Measurements from ENCODE around the gene EIF4G1.
A peak's percentile ranks its signal among the peaks of the same experiment; 100 is the strongest.

EIF4G1 gene

GRCh38 chr3:184315871-184316661, 1.7 kb downstream of the EIF4G1 start:
- ATAC-seq (ENCODE audit: low read depth): no peak
- Mint-ChIP-seq H3K36me3 (peaks cover 11% of the 10 kb centered on the region), H3K9me3 (no peaks in the 10 kb centered on the region), H3K4me1 (peaks cover 24% of the 10 kb centered on the region), H3K27me3 (no peaks in the 10 kb centered on the region), H3K27ac (peak overlapping the region; percentile 78), H3K4me3 (peak overlapping the region; percentile 80)
- DNase-seq (ENCODE audit: low spot score in 2 of 2): no peak

GRCh38 chr3:184316792-184317191, 2.4 kb downstream of the EIF4G1 start:
- H3K4me1 Mint-ChIP-seq: peaks cover 24% of the 10 kb centered on the region
- no peaks in the 10 kb centered on the region for H3K27me3 Mint-ChIP-seq
- H3K36me3 Mint-ChIP-seq: peaks cover 18% of the 10 kb centered on the region
- ATAC-seq (ENCODE audit: low read depth) (no peak), DNase-seq (ENCODE audit: low spot score in 2 of 2) (no peak)
- H3K4me3 Mint-ChIP-seq: peak overlapping the region; percentile 80
- no peaks in the 10 kb centered on the region for H3K9me3 Mint-ChIP-seq
- peak overlapping the region; percentile 78 for H3K27ac Mint-ChIP-seq

GRCh38 chr3:184317201-184317600, 2.8 kb downstream of the EIF4G1 start:
- Mint-ChIP-seq H3K36me3 (peaks cover 20% of the 10 kb centered on the region), H3K4me3 (no peak overlapping the region), H3K4me1 (peaks cover 24% of the 10 kb centered on the region), H3K27ac (peak overlapping the region; percentile 9), H3K9me3 (no peaks in the 10 kb centered on the region), H3K27me3 (no peaks in the 10 kb centered on the region)
- DNase-seq (ENCODE audit: low spot score in 2 of 2) (no peak), ATAC-seq (ENCODE audit: low read depth) (no peak)

- peaks cover 39% of the 10 kb centered on the region for H3K36me3 Mint-ChIP-seq
- no peak overlapping the region for H3K27ac Mint-ChIP-seq
- peaks cover 24% of the 10 kb centered on the region for H3K4me1 Mint-ChIP-seq
- H3K27me3 Mint-ChIP-seq: no peaks in the 10 kb centered on the region
- no peak for ATAC-seq (ENCODE audit: low read depth)
- H3K4me3 Mint-ChIP-seq: no peak overlapping the region
- DNase-seq (ENCODE audit: low spot score in 2 of 2): no peak
- no peaks in the 10 kb centered on the region for H3K9me3 Mint-ChIP-seq
Measured at GRCh38 chr3:184320104-184320445, 5.7 kb downstream of the EIF4G1 start.

DNA sequence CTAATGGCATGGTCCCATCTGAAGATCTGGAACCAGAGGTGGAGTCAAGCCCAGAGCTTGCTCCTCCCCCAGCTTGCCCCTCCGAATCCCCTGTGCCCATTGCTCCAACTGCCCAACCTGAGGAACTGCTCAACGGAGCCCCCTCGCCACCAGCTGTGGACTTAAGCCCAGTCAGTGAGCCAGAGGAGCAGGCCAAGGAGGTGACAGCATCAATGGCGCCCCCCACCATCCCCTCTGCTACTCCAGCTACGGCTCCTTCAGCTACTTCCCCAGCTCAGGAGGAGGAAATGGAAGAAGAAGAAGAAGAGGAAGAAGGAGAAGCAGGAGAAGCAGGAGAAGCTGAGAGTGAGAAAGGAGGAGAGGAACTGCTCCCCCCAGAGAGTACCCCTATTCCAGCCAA, 7.3 kb downstream of the EIF4G1 start:
- ATAC-seq (ENCODE audit: low read depth) (no peak), DNase-seq (ENCODE audit: low spot score in 2 of 2) (no peak)
- peaks cover 19% of the 10 kb centered on the region for H3K4me1 Mint-ChIP-seq
- H3K9me3 Mint-ChIP-seq: no peaks in the 10 kb centered on the region
- no peak overlapping the region for H3K4me3 Mint-ChIP-seq
- no peaks in the 10 kb centered on the region for H3K27me3 Mint-ChIP-seq
- H3K36me3 Mint-ChIP-seq: peaks cover 47% of the 10 kb centered on the region
- H3K27ac Mint-ChIP-seq: no peak overlapping the region

- Mint-ChIP-seq H3K4me1 (peaks cover 8% of the 10 kb centered on the region), H3K4me3 (no peak overlapping the region), H3K9me3 (no peaks in the 10 kb centered on the region), H3K36me3 (peaks cover 55% of the 10 kb centered on the region), H3K27ac (no peak overlapping the region), H3K27me3 (no peaks in the 10 kb centered on the region)
- DNase-seq (ENCODE audit: low spot score in 2 of 2) (no peak), ATAC-seq (ENCODE audit: low read depth) (no peak)
Measured at GRCh38 chr3:184322731-184323487, 8.5 kb downstream of the EIF4G1 start.

DNA sequence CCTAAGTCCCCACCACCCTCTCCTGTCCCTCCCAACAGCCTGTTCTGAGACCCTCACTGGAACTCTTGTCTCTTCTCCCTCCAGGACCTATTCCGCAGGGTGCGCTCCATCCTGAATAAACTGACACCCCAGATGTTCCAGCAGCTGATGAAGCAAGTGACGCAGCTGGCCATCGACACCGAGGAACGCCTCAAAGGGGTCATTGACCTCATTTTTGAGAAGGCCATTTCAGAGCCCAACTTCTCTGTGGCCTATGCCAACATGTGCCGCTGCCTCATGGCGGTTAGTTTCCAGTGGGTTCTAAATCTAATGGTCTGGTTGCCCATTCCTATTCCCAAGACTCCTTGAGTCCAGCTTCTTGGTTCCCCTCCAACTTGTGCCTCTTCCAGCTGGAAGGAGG, 9.3 kb downstream of the EIF4G1 start:
- Mint-ChIP-seq H3K4me3 (no peak overlapping the region), H3K27me3 (no peaks in the 10 kb centered on the region), H3K36me3 (peaks cover 59% of the 10 kb centered on the region), H3K9me3 (no peaks in the 10 kb centered on the region), H3K4me1 (peaks cover 8% of the 10 kb centered on the region), H3K27ac (no peak overlapping the region)
- ATAC-seq (ENCODE audit: low read depth) (no peak), DNase-seq (ENCODE audit: low spot score in 2 of 2) (no peak)

DNA sequence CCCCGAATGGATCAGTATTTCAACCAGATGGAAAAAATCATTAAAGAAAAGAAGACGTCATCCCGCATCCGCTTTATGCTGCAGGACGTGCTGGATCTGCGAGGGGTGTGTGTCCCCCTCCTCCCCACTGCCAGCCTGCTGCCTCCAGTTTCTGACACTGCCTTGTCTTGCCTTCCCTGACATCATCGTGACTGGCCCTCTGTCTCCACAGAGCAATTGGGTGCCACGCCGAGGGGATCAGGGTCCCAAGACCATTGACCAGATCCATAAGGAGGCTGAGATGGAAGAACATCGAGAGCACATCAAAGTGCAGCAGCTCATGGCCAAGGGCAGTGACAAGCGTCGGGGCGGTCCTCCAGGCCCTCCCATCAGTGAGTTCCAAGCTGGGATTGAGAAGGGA, 10.9 kb downstream of the EIF4G1 start:
- H3K4me3 Mint-ChIP-seq: no peak overlapping the region
- no peaks in the 10 kb centered on the region for H3K9me3 Mint-ChIP-seq
- H3K27me3 Mint-ChIP-seq: no peaks in the 10 kb centered on the region
- H3K4me1 Mint-ChIP-seq: no peaks in the 10 kb centered on the region
- DNase-seq (ENCODE audit: low spot score in 2 of 2) (no peak), ATAC-seq (ENCODE audit: low read depth) (no peak)
- H3K27ac Mint-ChIP-seq: peak overlapping the region; percentile 33
- H3K36me3 Mint-ChIP-seq: peaks cover 63% of the 10 kb centered on the region

DNA sequence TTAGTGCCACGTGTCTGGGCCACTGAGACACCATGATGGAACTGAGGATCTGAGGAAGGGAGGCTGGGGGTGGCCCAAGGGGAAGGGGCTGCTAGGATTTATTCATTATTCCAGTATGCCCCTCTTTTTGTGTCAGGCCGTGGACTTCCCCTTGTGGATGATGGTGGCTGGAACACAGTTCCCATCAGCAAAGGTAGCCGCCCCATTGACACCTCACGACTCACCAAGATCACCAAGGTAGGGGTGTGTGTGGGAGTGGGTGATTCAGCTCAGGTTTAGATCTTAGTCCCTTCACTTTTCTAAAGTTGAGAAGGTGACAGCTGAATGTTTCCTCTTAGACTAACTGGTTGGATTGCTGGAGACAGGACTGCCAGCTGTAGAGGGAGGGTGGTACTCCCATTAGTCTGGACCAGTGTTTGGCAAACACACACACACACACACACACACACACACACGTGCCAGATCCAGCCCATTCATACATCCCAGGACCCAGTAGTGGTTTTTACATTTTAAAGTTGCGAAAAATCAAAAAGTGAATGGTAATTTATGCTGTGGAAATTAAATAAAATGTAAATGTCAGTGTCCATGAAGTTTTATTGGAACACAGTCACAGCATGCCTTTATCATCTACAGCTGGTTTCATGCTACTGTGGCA, 11.4 kb downstream of the EIF4G1 start:
- Mint-ChIP-seq H3K27ac (no peak overlapping the region), H3K9me3 (no peaks in the 10 kb centered on the region), H3K4me1 (no peaks in the 10 kb centered on the region), H3K27me3 (no peaks in the 10 kb centered on the region), H3K4me3 (no peak overlapping the region), H3K36me3 (peaks cover 61% of the 10 kb centered on the region)
- DNase-seq (ENCODE audit: low spot score in 2 of 2): no peak
- no peak for ATAC-seq (ENCODE audit: low read depth)

DNA sequence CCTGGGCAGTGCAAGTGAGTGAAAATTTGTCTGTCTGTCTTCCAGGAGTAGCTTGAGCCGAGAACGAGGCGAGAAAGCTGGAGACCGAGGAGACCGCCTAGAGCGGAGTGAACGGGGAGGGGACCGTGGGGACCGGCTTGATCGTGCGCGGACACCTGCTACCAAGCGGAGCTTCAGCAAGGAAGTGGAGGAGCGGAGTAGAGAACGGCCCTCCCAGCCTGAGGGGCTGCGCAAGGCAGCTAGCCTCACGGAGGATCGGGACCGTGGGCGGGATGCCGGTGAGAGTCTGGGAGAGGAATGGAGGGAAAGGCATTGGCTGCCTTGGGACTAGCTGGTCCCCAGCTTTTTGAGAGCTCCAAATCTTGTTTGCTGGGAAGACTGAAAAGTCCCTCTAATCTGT, 12.8 kb downstream of the EIF4G1 start:
- H3K27me3 Mint-ChIP-seq: no peaks in the 10 kb centered on the region
- no peak overlapping the region for H3K27ac Mint-ChIP-seq
- peaks cover 54% of the 10 kb centered on the region for H3K36me3 Mint-ChIP-seq
- DNase-seq (ENCODE audit: low spot score in 2 of 2) (no peak), ATAC-seq (ENCODE audit: low read depth) (no peak)
- no peaks in the 10 kb centered on the region for H3K4me1 Mint-ChIP-seq
- no peaks in the 10 kb centered on the region for H3K9me3 Mint-ChIP-seq
- H3K4me3 Mint-ChIP-seq: no peak overlapping the region

DNA sequence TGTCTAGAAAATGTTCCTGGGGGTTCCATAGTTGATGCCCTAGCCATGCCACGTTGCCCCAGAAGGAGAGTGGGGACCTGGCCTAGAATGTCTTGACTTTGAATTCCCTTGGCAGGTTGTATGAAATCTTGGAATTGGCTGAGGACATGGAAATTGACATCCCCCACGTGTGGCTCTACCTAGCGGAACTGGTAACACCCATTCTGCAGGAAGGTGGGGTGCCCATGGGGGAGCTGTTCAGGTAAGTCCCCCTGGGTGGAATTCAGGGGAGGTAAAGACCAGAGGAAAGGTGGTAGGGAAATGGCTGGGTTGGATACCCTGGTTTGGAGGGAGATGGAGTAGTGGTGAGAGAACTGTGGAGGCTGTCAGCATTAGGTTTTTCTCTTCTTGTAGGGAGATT, 14.1 kb downstream of the EIF4G1 start:
- H3K4me1 Mint-ChIP-seq: no peaks in the 10 kb centered on the region
- DNase-seq (ENCODE audit: low spot score in 2 of 2): no peak
- peak overlapping the region; percentile 21 for H3K27ac Mint-ChIP-seq
- no peak overlapping the region for H3K4me3 Mint-ChIP-seq
- no peak for ATAC-seq (ENCODE audit: low read depth)
- H3K27me3 Mint-ChIP-seq: no peaks in the 10 kb centered on the region
- H3K9me3 Mint-ChIP-seq: no peaks in the 10 kb centered on the region
- H3K36me3 Mint-ChIP-seq: peaks cover 52% of the 10 kb centered on the region

- no peak for DNase-seq (ENCODE audit: low spot score in 2 of 2)
Measured at GRCh38 chr3:184332370-184333090, 18.1 kb downstream of the EIF4G1 start.

GRCh38 chr3:184333190-184333589, 18.8 kb downstream of the EIF4G1 start:
- H3K27me3 Mint-ChIP-seq: peaks cover 6% of the 10 kb centered on the region
- peaks cover 13% of the 10 kb centered on the region for H3K4me1 Mint-ChIP-seq
- no peak for DNase-seq (ENCODE audit: low spot score in 2 of 2)
- peak overlapping the region; percentile 52 for H3K27ac Mint-ChIP-seq
- no peaks in the 10 kb centered on the region for H3K9me3 Mint-ChIP-seq
- ATAC-seq (ENCODE audit: low read depth): no peak
- peaks cover 22% of the 10 kb centered on the region for H3K36me3 Mint-ChIP-seq
- H3K4me3 Mint-ChIP-seq: no peak overlapping the region

More at GRCh38 chr3:184332370-184333090, 18.1 kb downstream of the EIF4G1 start:
- peaks cover 7% of the 10 kb centered on the region for H3K4me1 Mint-ChIP-seq
- H3K27me3 Mint-ChIP-seq: peaks cover under 1% of the 10 kb centered on the region
- H3K9me3 Mint-ChIP-seq: no peaks in the 10 kb centered on the region
- peak overlapping the region; percentile 52 for H3K27ac Mint-ChIP-seq
- H3K36me3 Mint-ChIP-seq: peaks cover 26% of the 10 kb centered on the region
- ATAC-seq (ENCODE audit: low read depth): no peak
- H3K4me3 Mint-ChIP-seq: no peak overlapping the region

DNA sequence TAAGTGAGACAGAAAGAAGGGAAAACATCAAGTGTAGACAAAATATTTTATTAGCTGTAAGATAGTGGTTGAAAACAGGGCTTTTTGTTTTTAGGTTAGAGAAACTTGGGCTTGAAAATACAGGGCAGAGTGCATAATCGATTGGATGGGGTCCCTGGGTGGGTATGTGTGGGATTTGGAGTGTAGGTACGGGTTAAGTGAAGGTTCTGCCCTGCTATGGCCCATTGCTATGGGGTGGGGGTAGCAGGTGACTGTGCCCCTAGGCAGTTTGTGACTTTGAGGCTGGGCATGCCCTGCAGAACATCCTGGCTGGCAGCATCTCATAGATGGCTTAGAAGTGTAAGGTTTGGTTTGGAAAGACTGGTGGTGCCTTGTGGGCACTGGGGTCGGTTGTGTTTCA, 19.3 kb downstream of the EIF4G1 start:
- Mint-ChIP-seq H3K27me3 (peaks cover 6% of the 10 kb centered on the region), H3K4me3 (no peak overlapping the region), H3K27ac (peak overlapping the region; percentile 52), H3K36me3 (peaks cover 19% of the 10 kb centered on the region), H3K9me3 (no peaks in the 10 kb centered on the region), H3K4me1 (peaks cover 13% of the 10 kb centered on the region)
- DNase-seq (ENCODE audit: low spot score in 2 of 2) (no peak), ATAC-seq (ENCODE audit: low read depth) (no peak)

All from memory B cell (primary cell).